Hematopoietic multipotent progenitor cell treated with erythropoietin and hydrocortisone succinate and interleukin-3 and kit ligand, for 6 days (in vitro differentiated cells): Measurements from ENCODE around the gene KCNA10.

Source experiments
- DNase-seq: peaks from one replicate; pipeline ENCODE4 v3.0.0-alpha.2; 2015

KCNA10 gene

GRCh38 chr1:110495926-110496600 is 22.9 kb downstream of the KCNA10 start:
- peak; percentile 89 for DNase-seq

GRCh38 chr1:110494522-110495406 is 24.2 kb downstream of the KCNA10 start:
- no peak for DNase-seq

GRCh38 chr1:110494036-110494435 is 24.9 kb downstream of the KCNA10 start:
- DNase-seq = no peak

- no peak for DNase-seq
Measured at GRCh38 chr1:110493059-110493699, 25.8 kb downstream of the KCNA10 start.

GRCh38 chr1:110492573-110492972 is 26.4 kb downstream of the KCNA10 start:
- no peak for DNase-seq

- peak; percentile 17 for DNase-seq
Measured at GRCh38 chr1:110490791-110491451, 28.1 kb downstream of the KCNA10 start.

GRCh38 chr1:110489973-110490542 is 28.9 kb downstream of the KCNA10 start:
- DNase-seq = no peak

- no peak for DNase-seq
Measured at GRCh38 chr1:110489406-110489805, 29.6 kb downstream of the KCNA10 start.

- DNase-seq = no peak
Measured at GRCh38 chr1:110488867-110489266, 30.1 kb downstream of the KCNA10 start.

GRCh38 chr1:110488161-110488560 is 30.8 kb downstream of the KCNA10 start:
- DNase-seq = no peak

- peak; percentile 79 for DNase-seq
Measured at GRCh38 chr1:110487726-110488125, 31.2 kb downstream of the KCNA10 start.

- no peak for DNase-seq
Measured at GRCh38 chr1:110485725-110486124, 33.2 kb downstream of the KCNA10 start.

GRCh38 chr1:110484801-110485200 is 34.2 kb downstream of the KCNA10 start:
- no peak for DNase-seq

GRCh38 chr1:110483308-110483685 is 35.7 kb downstream of the KCNA10 start:
- DNase-seq = no peak

- DNase-seq = no peak
Measured at GRCh38 chr1:110482662-110483307, 36.2 kb downstream of the KCNA10 start.

GRCh38 chr1:110481968-110482623 is 36.9 kb downstream of the KCNA10 start:
- DNase-seq = peak; percentile 37

GRCh38 chr1:110480356-110481096 is 38.4 kb downstream of the KCNA10 start:
- no peak for DNase-seq

- no peak for DNase-seq
Measured at GRCh38 chr1:110478886-110479285, 40.1 kb downstream of the KCNA10 start.

GRCh38 chr1:110477967-110478640 is 40.9 kb downstream of the KCNA10 start:
- no peak for DNase-seq

- peak; percentile 22 for DNase-seq
Measured at GRCh38 chr1:110477445-110477957, 41.5 kb downstream of the KCNA10 start.
